HG02885 (cell line): ENCODE data around the gene TUBD1.
"Not testable (repeated sequence)": the region's sequence is repeated elsewhere in the genome, so short reads cannot be mapped to it uniquely, and the experiment has no call there.

Experiments
- ATAC-seq: cut with Tn5 transposase; IDR thresholded peaks from one replicate; pipeline ENCODE4 v1.9.1; 2021; ENCODE audit warnings: mild to moderate bottlenecking; ENCODE audit not compliant: unreplicated experiment, poor library complexity

Gene TUBD1

GRCh38 chr17:59877965-59878364 lies 14.8 kb downstream of the TUBD1 start:
- no peak for ATAC-seq

- no peak for ATAC-seq
Measured at GRCh38 chr17:59876107-59876506, 16.6 kb downstream of the TUBD1 start.

DNA sequence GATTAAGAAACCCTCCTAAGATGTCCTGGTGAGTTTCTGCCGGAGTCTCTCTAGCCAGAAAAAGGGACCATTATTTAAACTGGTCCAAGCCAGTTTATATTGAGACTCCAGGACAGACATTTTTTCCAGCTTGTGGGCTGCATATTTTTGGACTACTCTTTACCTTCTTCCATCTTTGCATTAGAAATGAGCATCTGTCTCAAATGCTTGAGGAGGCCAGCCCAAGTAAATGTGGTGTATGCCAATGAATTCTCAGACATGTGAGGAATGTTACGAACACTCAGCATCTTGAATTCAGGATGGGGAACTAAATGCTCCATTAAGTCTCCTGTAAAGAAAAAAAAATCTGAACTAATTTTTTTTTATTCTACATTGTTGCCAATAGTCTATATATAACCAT lies 18.4 kb downstream of the TUBD1 start:
- no peak for ATAC-seq

- not testable (repeated sequence) for ATAC-seq
Measured at GRCh38 chr17:59873414-59873813, 19.3 kb downstream of the TUBD1 start.

DNA sequence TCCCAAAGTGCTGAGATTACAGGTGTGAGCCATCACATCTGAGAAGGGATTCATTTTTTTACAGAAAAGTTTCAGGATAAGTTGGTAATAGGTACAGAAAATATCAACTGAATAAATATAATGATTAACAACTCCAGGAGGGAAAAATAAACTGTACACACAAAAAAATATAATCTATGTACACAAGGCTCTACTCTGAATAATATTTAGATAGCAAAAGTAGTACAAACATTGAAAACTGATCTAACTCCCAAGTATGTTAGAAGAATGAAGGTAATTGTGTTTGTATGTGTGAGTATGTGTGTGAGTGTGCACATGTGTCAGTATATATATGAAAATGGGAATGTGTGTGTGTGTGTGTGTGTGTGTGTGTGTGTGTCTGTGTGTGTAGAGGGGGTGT lies 20.4 kb downstream of the TUBD1 start:
- ATAC-seq = no peak

DNA sequence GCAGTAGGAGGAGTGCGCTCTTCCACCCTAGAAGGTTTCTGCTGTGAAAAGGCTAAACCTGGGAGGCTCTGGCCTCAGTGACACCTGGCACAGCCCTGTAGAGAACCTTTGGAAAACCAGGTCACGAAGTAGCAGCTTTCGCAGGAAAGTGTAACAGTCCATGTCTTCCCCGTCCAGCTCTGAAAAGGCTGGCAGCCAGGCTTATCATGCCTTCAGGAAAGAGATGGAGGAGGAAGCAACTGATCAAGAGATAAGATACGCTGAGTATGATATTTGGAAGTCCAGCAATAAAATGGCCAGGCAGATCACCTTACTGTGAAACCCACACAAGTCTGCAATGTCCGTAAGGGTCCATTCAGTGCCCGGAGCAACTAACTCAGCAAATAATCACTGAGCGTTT lies 22.3 kb downstream of the TUBD1 start:
- no peak for ATAC-seq

GRCh38 chr17:59869941-59870218 lies 22.9 kb downstream of the TUBD1 start:
- no peak for ATAC-seq

DNA sequence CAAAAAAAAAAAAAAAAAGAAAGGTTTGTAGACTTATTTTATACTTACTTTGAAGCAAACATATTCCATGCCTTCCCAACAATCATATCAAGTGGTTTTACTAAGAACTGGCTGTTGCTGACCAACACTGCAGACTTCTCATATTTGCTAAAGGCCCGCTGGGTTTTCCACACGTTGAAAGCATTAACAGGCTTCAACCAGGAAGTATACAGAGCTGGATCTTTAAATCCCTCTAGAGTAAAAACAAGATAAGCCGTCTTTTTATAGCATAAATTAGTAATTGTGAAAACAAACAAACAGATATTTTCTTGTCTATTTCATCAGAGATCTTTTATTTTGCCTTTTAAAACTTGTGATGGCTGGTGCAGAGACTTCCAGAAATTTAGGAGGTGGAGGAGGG lies 29.1 kb downstream of the TUBD1 start:
- ATAC-seq = no peak

GRCh38 chr17:59859444-59860025 lies 33.2 kb downstream of the TUBD1 start:
- ATAC-seq = no peak

GRCh38 chr17:59858932-59859331 lies 33.8 kb downstream of the TUBD1 start:
- ATAC-seq = no peak

DNA sequence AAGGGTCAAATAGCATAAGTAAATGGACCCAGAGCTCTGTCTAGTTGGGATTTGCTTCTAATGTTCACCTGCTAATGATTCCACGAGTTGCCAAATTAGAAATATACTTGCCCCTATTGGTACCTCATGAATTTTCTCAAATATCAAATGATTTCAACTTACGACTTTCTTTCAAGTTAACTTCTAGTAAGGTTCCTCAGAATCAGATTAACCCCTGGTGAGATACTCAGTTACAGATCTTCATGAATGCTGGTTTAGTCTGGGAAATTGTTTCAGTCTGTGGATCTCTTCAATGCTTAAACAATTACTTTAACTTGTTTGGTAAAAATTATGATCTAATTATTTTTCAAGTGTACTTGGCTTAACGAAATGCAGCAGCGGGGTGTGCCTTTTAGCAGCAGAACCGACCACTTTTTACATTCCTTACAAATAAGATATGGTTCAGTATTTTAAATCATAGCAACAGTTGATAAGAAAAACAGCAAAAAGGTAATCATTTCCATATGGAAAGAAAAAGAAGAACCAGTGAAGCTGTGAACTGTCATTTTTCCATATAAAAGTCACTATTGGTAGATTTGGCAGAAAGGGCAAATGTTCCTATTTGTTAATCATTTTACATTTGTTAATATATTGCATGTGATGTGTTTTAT lies 34.5 kb downstream of the TUBD1 start:
- no peak for ATAC-seq

DNA sequence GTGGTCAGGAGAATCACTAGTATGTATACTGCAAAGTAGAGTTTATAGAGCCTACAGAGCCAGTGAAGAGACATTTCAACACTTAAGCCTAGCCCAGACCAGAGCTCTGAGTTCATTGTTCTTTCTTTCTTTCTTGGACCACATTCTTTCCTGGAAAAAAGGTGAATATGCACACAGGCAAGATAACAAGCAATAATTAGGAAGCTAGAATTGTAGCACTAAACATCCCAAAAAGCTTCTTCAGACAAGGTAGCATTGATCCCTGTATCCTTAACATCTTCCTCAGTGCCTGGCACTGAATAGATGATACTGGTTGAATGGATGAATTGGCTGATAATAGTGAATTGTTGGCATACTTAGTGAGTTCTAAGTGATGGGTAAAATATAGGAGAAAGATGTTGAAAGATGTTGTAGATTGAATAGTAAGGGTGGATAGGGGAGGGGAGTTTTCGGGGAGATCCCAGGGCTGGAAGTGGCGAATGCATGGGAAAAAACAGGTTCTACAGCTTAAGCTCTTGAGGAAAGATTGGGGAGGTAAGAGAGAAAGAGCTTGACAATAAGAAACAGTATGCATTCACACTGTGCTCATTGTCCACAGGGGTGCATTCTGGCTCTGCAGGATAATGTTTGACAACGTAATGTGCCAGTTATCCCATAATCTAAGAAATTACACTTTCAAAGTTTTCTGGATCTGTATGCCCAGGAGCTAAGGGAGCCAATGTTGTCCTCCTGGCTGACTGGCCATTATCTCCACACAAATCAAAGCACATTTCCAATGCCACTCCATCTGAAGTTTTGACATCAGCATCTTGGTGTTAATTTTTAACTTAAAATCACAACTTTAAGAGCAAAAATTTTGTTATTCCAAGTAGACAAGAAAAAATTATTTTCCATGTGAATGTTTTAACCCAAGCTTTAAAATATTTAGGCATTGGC lies 35.6 kb downstream of the TUBD1 start:
- ATAC-seq = no peak

DNA sequence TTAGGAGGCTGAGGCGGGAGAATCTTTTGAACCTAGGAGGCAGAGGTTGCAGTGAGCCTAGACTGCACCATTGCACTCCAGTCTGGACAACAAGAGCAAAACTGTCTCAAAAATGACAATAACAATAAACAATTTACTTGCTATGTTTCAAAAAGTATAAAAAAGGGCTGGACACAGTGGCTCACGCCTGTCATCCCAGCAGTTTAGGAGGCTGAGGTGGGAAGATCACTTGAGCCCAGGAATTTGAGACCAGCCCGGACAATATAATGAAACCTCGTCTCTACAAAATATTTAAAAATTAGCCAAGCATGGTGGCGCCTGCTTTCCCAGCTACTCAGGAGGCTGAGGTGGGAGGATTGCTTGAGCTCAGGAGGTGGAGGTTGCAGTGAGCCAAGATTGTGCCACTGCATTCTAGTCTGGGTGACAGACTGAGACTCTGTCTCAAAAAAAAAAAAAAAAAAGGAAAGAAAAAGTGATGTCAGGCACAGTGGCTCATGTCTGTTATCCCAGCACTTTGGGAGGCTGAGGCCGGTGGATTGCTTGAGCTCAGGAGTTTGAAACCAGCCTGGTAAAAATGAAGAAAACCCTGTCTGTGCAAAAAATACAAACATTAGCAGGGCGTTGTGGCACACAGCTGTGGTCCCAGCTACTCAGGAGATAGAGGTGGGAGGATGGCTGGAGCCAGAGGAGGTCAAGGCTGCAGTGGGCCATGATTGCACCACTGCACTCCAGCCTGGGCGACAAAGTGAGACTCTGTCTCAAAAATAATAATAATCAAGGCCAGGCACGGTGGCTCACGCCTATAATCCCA lies 38.6 kb downstream of the TUBD1 start:
- not testable (repeated sequence) for ATAC-seq

GRCh38 chr17:59853168-59853918 lies 39.4 kb downstream of the TUBD1 start:
- ATAC-seq = peak; percentile 68

GRCh38 chr17:59852847-59853167 lies 39.9 kb downstream of the TUBD1 start:
- not testable (repeated sequence) for ATAC-seq

GRCh38 chr17:59851439-59852375 lies 41.0 kb downstream of the TUBD1 start:
- ATAC-seq = no peak

DNA sequence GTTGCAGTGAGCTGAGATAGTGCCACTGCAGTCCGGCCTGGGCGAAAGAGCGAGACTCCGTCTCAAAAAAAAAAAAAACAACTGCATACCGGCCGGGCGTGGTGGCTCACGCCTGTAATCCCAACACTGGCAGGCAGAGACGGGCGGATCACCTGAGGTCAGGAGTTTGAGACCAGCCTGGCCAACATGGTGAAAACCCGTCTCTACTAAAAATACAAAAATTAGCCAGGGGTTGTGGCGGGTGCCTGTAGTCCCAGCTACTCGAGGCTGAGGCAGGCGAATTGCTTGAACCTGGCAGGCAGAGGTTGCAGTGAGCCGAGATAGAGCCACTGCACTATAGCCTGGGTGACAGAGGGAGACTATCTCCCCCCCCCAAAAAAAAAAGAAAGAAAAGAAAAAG lies 42.4 kb downstream of the TUBD1 start:
- ATAC-seq = not testable (repeated sequence)

DNA sequence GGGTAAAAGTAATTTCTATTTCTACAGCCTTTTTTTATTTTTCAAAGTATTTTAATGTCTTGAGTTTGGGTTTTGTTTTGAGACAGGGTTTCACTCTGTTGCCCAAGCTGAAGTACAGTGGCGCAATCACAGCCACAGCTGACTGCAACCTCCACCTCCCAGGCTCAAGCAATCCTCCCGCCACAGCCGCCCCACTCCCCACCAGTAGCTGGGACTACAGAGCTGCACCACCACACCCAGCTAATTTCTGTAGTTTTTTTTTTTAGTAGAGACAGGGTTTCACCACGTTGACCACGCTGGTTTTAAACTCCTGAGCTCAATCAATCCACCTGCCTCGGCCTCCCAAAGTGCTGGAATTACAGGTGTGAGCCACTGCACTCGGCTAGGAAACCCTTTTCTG lies 44.0 kb downstream of the TUBD1 start:
- ATAC-seq = peak; percentile 46

- no peak for ATAC-seq
Measured at GRCh38 chr17:59848385-59848668, 44.4 kb downstream of the TUBD1 start.
